GM23248 (cell line): ENCODE results near the gene FNDC1. TPM values are rescaled to one million over a fixed set of nuclear protein-coding genes. Genes with fewer than 3 reads are reported as not detected.
A peak's percentile ranks its signal among the peaks of the same experiment; 100 is the strongest.

Source experiments
- DNase-seq: peaks from one replicate; pipeline ENCODE4 v3.0.0-alpha.2; 2015
- H2AFZ ChIP-seq: fragments of 200-600 bp; sonication (generic); 2 replicates; pipeline ENCODE4 v1.6.1; 2016; ENCODE audit warnings: antibody characterized with exemption
- H3F3A ChIP-seq: fragments of 200-600 bp; sonication (generic); 2 replicates; pipeline ENCODE4 v1.6.1; 2016; ENCODE audit warnings: mild to moderate bottlenecking, antibody characterized with exemption, mixed run types; ENCODE audit not compliant: insufficient read depth
- H3K27ac ChIP-seq: fragments of 200-600 bp; sonication (generic); 2 replicates; pipeline ENCODE4 v1.5.1; 2016; ENCODE audit warnings: mild to moderate bottlenecking
- H3K27me3 ChIP-seq: fragments of 200-600 bp; sonication (generic); replicated peaks from 2 replicates; pipeline ENCODE4 v1.6.1; 2016; ENCODE audit warnings: mild to moderate bottlenecking; ENCODE audit not compliant: insufficient read depth
- H3K36me3 ChIP-seq: fragments of 200-600 bp; sonication (generic); 2 replicates; pipeline ENCODE4 v1.6.1; 2016; ENCODE audit warnings: low read depth, mild to moderate bottlenecking
- H3K4me1 ChIP-seq: fragments of 200-600 bp; sonication (generic); 2 replicates; pipeline ENCODE4 v1.6.1; 2016; ENCODE audit warnings: mild to moderate bottlenecking; ENCODE audit not compliant: insufficient read depth
- H3K4me2 ChIP-seq: fragments of 200-600 bp; sonication (generic); one replicate; pipeline ENCODE4 v1.6.1; 2016; ENCODE audit warnings: mild to moderate bottlenecking; ENCODE audit not compliant: unreplicated experiment
- H3K4me3 ChIP-seq: fragments of 200-600 bp; sonication (generic); 2 replicates; pipeline ENCODE4 v1.5.1; 2016; ENCODE audit warnings: mild to moderate bottlenecking
- H3K79me2 ChIP-seq: fragments of 200-600 bp; sonication (generic); 2 replicates; pipeline ENCODE4 v1.6.1; 2016; ENCODE audit warnings: mild to moderate bottlenecking; ENCODE audit not compliant: insufficient read depth
- H3K9ac ChIP-seq: fragments of 200-600 bp; sonication (generic); 2 replicates; pipeline ENCODE4 v1.6.1; 2016; ENCODE audit warnings: mild to moderate bottlenecking
- H3K9me2 ChIP-seq: fragments of 200-600 bp; sonication (generic); 2 replicates; pipeline ENCODE4 v1.6.1; 2016; ENCODE audit warnings: mixed run types, mild to moderate bottlenecking, moderate library complexity; ENCODE audit not compliant: insufficient read depth
- H3K9me3 ChIP-seq: fragments of 200-600 bp; sonication (generic); one replicate; pipeline ENCODE4 v1.6.1; 2017; ENCODE audit warnings: low read depth
- H4K20me1 ChIP-seq: fragments of 200-600 bp; sonication (generic); 2 replicates; pipeline ENCODE4 v1.6.0; 2016; ENCODE audit not compliant: insufficient read depth
- EZH2 ChIP-seq: fragments of 200-600 bp; sonication (generic); IDR thresholded peaks from 2 replicates; pipeline ENCODE4 v1.6.1; 2018; ENCODE audit warnings: antibody characterized with exemption, mild to moderate bottlenecking; ENCODE audit not compliant: insufficient read depth, poor library complexity, severe bottlenecking
- EZH2phosphoT487 ChIP-seq: fragments of 200-600 bp; sonication (generic); IDR thresholded peaks from 2 replicates; pipeline ENCODE4 v1.6.1; 2018; ENCODE audit warnings: antibody characterized with exemption, moderate library complexity, mild to moderate bottlenecking, low read depth; ENCODE audit not compliant: insufficient read depth
- WGBS, 2 experiments: methylation state at CpG; one replicate each; pipeline ENCODE4 v1.1.6; 2015 to 2017; ENCODE audit warnings: low lambda C conversion rate in 2 of 2, low coverage in 1 of 2; ENCODE audit errors: missing lambda C conversion rate in 2 of 2; 5-methylcytosine and 5-hydroxymethylcytosine counted together
- in situ Hi-C: fragments of 300-500 bp; cut with MboI; formaldehyde crosslinking; loops from 2 replicates; pipeline ENCODE4 v1.15.0; 2020
- polyA plus RNA-seq: library from polyadenylated mRNA; unstranded; fragments of >200 nt; fragmentation: Nextera tagmentation; extraction: Ambion mirVana; gene quantifications from 2 replicates; pipeline ENCODE4 v1.2.1, GENCODE V29; 2016
- total RNA-seq: library from RNA; depleted of rRNA; stranded (reverse); fragments of >200 nt; shearing (Covaris generic); gene quantifications from 2 replicates; pipeline ENCODE4 v1.2.3, GENCODE V29; 2014

The FNDC1 gene
- total and polyA plus RNA-seq, 2 experiments from 2014 or later: 5.2 to 7.8 TPM

DNA sequence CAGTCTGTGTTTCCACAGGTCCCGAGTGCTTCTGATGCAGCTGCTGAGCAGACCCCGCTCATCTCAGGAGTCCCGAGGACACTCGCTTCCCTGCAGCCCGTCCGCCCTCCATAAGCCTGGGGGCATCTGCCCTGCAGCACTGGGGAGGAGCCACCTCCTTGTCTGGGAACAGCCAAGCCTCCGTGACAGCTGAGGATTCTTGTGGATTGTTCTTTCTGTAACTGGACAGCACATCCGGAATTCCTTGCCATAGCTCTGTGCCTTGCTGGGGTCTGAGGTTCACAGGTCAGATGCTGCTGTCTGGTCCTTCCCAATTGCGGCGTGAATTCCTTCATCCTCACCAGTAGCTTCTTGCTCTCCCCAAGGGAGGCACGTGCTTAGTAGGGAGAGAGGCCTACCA is 38.4 kb upstream of the FNDC1 start:
- Histone ChIP-seq H3K4me2 (no peak overlapping the region), H3K4me3 (no peak overlapping the region), H3K9ac (no peak overlapping the region), H3K36me3 (no peaks in the 10 kb centered on the region), H3K27ac (no peak overlapping the region), H3K9me2 (no peaks in the 10 kb centered on the region), H3K9me3 (no peaks in the 10 kb centered on the region), H3K79me2 (no peaks in the 10 kb centered on the region), H4K20me1 (no peaks in the 10 kb centered on the region), H3K27me3 (peaks cover 10% of the 10 kb centered on the region), H2AFZ (no peak overlapping the region), H3K4me1 (peaks cover 4% of the 10 kb centered on the region; the same call in 1 of the 2 replicates), H3F3A (no peaks in the 10 kb centered on the region)
- no peak for TF ChIP-seq EZH2phosphoT487
- no peak for TF ChIP-seq EZH2
- in situ Hi-C loops: no loop called here
- DNase-seq: no peak
- 78 to 86% methylated on average over 10 to 11 of the region's 11 CpGs for WGBS, 2 experiments

DNA sequence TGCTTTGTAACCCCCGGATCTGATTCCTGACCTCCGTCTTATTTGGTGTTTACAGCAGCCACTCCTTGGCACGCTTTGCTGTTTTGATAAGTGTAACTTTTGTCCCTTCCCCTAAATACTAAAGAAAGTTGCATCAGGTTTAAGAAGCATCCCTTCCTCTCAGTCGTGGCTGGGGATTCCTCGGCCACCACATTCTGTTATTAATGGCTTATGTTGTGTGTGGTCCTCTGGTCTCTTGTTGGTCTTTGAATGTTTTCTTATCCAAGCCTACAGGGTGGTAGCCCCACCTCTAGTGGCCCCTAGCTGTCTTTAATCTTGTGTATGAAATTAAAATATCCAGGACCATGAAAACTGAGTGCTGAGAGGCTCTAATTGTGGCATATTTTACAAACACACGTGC is 37.5 kb upstream of the FNDC1 start:
- H3K4me2 ChIP-seq: no peak overlapping the region
- no peaks in the 10 kb centered on the region for H3K36me3 ChIP-seq
- H3K4me3 ChIP-seq: no peak overlapping the region
- H3F3A ChIP-seq: no peaks in the 10 kb centered on the region
- no peak overlapping the region for H3K27ac ChIP-seq
- no peak overlapping the region for H2AFZ ChIP-seq
- no peak overlapping the region for H3K9ac ChIP-seq
- TF ChIP-seq EZH2 (no peak), EZH2phosphoT487 (no peak)
- in situ Hi-C loops: no loop called here
- no peaks in the 10 kb centered on the region for H3K9me3 ChIP-seq
- H3K27me3 ChIP-seq: peaks cover 12% of the 10 kb centered on the region
- H3K4me1 ChIP-seq: no peaks in the 10 kb centered on the region
- no peaks in the 10 kb centered on the region for H3K9me2 ChIP-seq
- no peaks in the 10 kb centered on the region for H3K79me2 ChIP-seq
- no peak for DNase-seq
- no peaks in the 10 kb centered on the region for H4K20me1 ChIP-seq
- WGBS, 2 experiments: 67 to 73% methylated on average over 6 of the region's 6 CpGs

DNA sequence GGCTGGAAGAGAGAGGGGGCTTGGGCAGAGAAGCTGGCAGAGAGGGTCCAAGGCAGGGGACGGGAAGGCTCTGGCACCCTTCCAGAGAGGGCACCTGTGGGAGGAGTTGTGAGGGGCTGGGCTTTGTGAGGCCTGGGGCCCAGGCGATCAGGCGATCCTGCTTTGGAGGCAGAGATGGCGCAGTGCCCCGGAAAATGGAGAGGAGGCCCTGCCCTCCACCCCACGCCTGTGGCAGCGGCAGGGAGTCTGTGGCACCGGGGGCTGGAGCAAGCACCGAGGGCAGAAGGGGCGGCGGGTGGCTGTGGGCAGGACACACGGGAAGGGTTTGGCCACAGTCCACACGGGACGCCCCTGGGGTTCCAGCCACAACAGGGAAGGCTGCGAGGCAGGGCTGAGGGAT is 36.5 kb upstream of the FNDC1 start:
- Histone ChIP-seq H4K20me1 (no peaks in the 10 kb centered on the region), H3K4me1 (no peaks in the 10 kb centered on the region), H3K9ac (no peak overlapping the region), H3K79me2 (no peaks in the 10 kb centered on the region), H3K36me3 (no peaks in the 10 kb centered on the region), H3K4me3 (no peak overlapping the region), H3K9me3 (no peaks in the 10 kb centered on the region), H3F3A (no peaks in the 10 kb centered on the region), H3K9me2 (no peaks in the 10 kb centered on the region), H3K27ac (no peak overlapping the region), H2AFZ (no peak overlapping the region), H3K27me3 (peaks cover 17% of the 10 kb centered on the region), H3K4me2 (no peak overlapping the region)
- TF ChIP-seq EZH2: no peak
- no peak for TF ChIP-seq EZH2phosphoT487
- WGBS, 2 experiments: 65 to 68% methylated on average over 14 to 15 of the region's 15 CpGs
- in situ Hi-C loops: no loop called here
- DNase-seq: no peak

DNA sequence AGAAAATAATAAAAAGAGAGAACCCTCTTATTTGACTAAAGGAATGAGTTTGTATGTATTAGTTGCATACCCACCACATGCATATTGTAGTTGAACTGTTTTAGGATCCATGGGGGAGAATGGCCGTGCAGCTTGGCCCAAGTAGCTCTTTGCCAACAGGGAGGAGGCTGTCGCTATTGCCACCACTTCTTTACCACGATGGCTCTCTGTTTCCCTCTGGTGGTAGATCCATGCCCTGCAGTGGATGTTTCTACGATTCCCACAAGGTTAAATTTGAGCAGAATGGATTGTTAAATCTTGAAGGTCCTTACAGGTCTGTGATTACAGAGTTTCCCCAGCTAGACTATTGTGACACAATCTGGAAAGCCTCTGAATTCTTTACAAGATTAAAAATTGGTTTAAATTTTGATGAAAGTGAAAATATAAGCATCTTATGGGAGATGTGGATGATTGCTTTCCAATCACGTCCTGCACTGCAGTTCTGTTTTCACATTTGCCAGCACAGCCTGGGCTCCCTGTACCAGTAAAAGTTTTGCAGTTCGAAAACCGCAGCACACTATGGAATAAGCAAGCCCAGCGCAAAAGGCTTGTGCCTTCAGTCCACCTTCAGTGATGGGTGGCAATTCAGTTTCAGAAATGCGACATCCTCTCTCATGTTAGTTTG is 34.4 kb upstream of the FNDC1 start:
- WGBS, 2 experiments: 14 to 15% methylated on average over 9 of the region's 9 CpGs
- no peaks in the 10 kb centered on the region for H3F3A ChIP-seq
- TF ChIP-seq EZH2 (no peak), EZH2phosphoT487 (no peak)
- in situ Hi-C loops: no loop called here
- H2AFZ ChIP-seq: no peak overlapping the region
- peaks cover 37% of the 10 kb centered on the region for H3K27me3 ChIP-seq
- no peak overlapping the region for H3K4me3 ChIP-seq
- H3K4me1 ChIP-seq: no peaks in the 10 kb centered on the region
- no peaks in the 10 kb centered on the region for H3K36me3 ChIP-seq
- no peak overlapping the region for H3K4me2 ChIP-seq
- no peaks in the 10 kb centered on the region for H3K79me2 ChIP-seq
- no peaks in the 10 kb centered on the region for H3K9me3 ChIP-seq
- H3K9me2 ChIP-seq: no peaks in the 10 kb centered on the region
- H4K20me1 ChIP-seq: no peaks in the 10 kb centered on the region
- H3K9ac ChIP-seq: no peak overlapping the region
- DNase-seq: peak; percentile 69
- H3K27ac ChIP-seq: no peak overlapping the region
